ENCODE measurements around the gene ECM1. TPM values are rescaled to one million over a fixed set of nuclear protein-coding genes. Genes with fewer than 3 reads are reported as not detected.

Gene ECM1
- total and polyA plus RNA-seq, 2 donors (not counting 1 experiment from before 2014, with no cell fraction given) = 1.9 to 2.3 TPM

- Histone ChIP-seq H3K4me2 (replicated peaks; ENCODE audit: low read depth, low read length, poor library complexity, severe bottlenecking) (no peak overlapping the region), H2AFZ (ENCODE audit: insufficient read depth, low read depth, low read length, poor library complexity, severe bottlenecking) (no peak overlapping the region), H4K20me1 (ENCODE audit: control insufficient read depth, insufficient read depth, low read length, poor library complexity, severe bottlenecking) (no peaks in the 10 kb centered on the region), H3K4me1 (ENCODE audit: control insufficient read depth in 2 of 2, insufficient read depth in 2 of 2, low read length in 2 of 2) (peaks cover 10 to 12% of the 10 kb centered on the region in 2 donors), H3K36me3 (replicated peaks in 1 of 2; ENCODE audit: control extremely low read depth in 1 of 2, control insufficient read depth in 1 of 2, extremely low read depth in 1 of 2, insufficient read depth in 2 of 2, low read length in 1 of 2) (no peaks in the 10 kb centered on the region), H3K27me3 (replicated peaks in 1 of 4; ENCODE audit: control extremely low read depth in 1 of 4, control insufficient read depth in 3 of 4, insufficient read depth in 4 of 4, low read length in 3 of 4) (peaks cover 0 to 32% (median 9%) of the 10 kb centered on the region in 4 experiments), H3K27ac (ENCODE audit: low read length in 2 of 2) (no peak overlapping the region), H3K4me3 (ENCODE audit: control extremely low read depth in 1 of 5, extremely low read depth in 1 of 5, insufficient read depth in 1 of 5, low read depth in 2 of 5, low read length in 4 of 5) (no peak overlapping the region), H3K9me3 (ENCODE audit: control extremely low read depth in 1 of 3, control insufficient read depth in 2 of 3, insufficient read depth in 1 of 3, low read length in 2 of 3) (no peaks in the 10 kb centered on the region), H3K79me2 (ENCODE audit: control insufficient read depth, insufficient read depth, low read length) (no peaks in the 10 kb centered on the region), H3K9ac (ENCODE audit: low read length) (no peak overlapping the region)
- H3K27me3 Mint-ChIP-seq = peaks cover 12% of the 10 kb centered on the region
- ChIA-PET POLR2A (interaction anchor here (0.7 kb wide), 1 partner anchor 98 kb away, joined by 3 read pairs; no protein-coding TSS in a partner anchor), CTCF (interaction anchor here (1.3 kb wide), 1 partner anchor 14 kb away, joined by 3 read pairs; no protein-coding TSS in a partner anchor)
- ATAC-seq (ENCODE audit: low read depth) (no peak), DNase-seq (no peak)
- 98% methylated on average over 12 of the region's 16 CpGs for WGBS (ENCODE audit: insufficient coverage)
- intact Hi-C loops (cut with micrococcal nuclease) = no loop called here
- no peak overlapping the region for H3K27ac Mint-ChIP-seq
- TF ChIP-seq CTCF (IDR thresholded peaks at IDR 0.05) = no peak
- no peak for TF ChIP-seq EZH2 (IDR thresholded peaks at IDR 0.05; ENCODE audit: borderline replicate concordance, insufficient read depth, low read depth, low read length, poor library complexity, severe bottlenecking)
- no peak overlapping the region for H3K4me3 Mint-ChIP-seq
- no peaks in the 10 kb centered on the region for H3K9me3 Mint-ChIP-seq (ENCODE audit: insufficient read depth)
- peaks cover 13% of the 10 kb centered on the region for H3K4me1 Mint-ChIP-seq
Measured at GRCh38 chr1:150546294-150546937, 38.5 kb downstream of the ECM1 start.

GRCh38 chr1:150548324-150548631 lies 40.4 kb downstream of the ECM1 start:
- peak overlapping the region; percentile 32 to 66 (median 60) for H3K4me3 ChIP-seq (ENCODE audit: control extremely low read depth in 1 of 5, extremely low read depth in 1 of 5, insufficient read depth in 1 of 5, low read depth in 2 of 5, low read length in 4 of 5)
- Mint-ChIP-seq H3K27ac (no peak overlapping the region), H3K9me3 (ENCODE audit: insufficient read depth) (no peaks in the 10 kb centered on the region), H3K27me3 (peaks cover 12% of the 10 kb centered on the region), H3K4me1 (peaks cover 26% of the 10 kb centered on the region), H3K4me3 (peak overlapping the region; percentile 85)
- H4K20me1 ChIP-seq (ENCODE audit: control insufficient read depth, insufficient read depth, low read length, poor library complexity, severe bottlenecking) = no peaks in the 10 kb centered on the region
- peaks cover 0 to 38% (median 9%) of the 10 kb centered on the region in 4 experiments for H3K27me3 ChIP-seq (replicated peaks in 1 of 4; ENCODE audit: control extremely low read depth in 1 of 4, control insufficient read depth in 3 of 4, insufficient read depth in 4 of 4, low read length in 3 of 4)
- H3K9ac ChIP-seq (ENCODE audit: low read length) = peak overlapping the region; percentile 67
- H3K9me3 ChIP-seq (ENCODE audit: control extremely low read depth in 1 of 3, control insufficient read depth in 2 of 3, insufficient read depth in 1 of 3, low read length in 2 of 3) = no peaks in the 10 kb centered on the region
- peak overlapping the region; percentile 97 for H3K4me2 ChIP-seq (replicated peaks; ENCODE audit: low read depth, low read length, poor library complexity, severe bottlenecking)
- TF ChIP-seq EZH2 (IDR thresholded peaks at IDR 0.05; ENCODE audit: borderline replicate concordance, insufficient read depth, low read depth, low read length, poor library complexity, severe bottlenecking) = no peak
- TF ChIP-seq CTCF (IDR thresholded peaks at IDR 0.05) = no peak
- WGBS (ENCODE audit: insufficient coverage) = no CpG with 5 or more reads among the region's 4 CpGs
- H3K27ac ChIP-seq (ENCODE audit: low read length in 2 of 2) = no peak overlapping the region
- DNase-seq (no peak), ATAC-seq (ENCODE audit: low read depth) (no peak)
- no peaks in the 10 kb centered on the region for H3K79me2 ChIP-seq (ENCODE audit: control insufficient read depth, insufficient read depth, low read length)
- peaks cover 18 to 28% of the 10 kb centered on the region in 2 donors for H3K4me1 ChIP-seq (ENCODE audit: control insufficient read depth in 2 of 2, insufficient read depth in 2 of 2, low read length in 2 of 2)
- POLR2A ChIA-PET = interaction anchor here (0.6 kb wide), 1 partner anchor 706 kb away, joined by 3 read pairs; the partner anchor contains the start of gene PSMD4
- H3K36me3 ChIP-seq (replicated peaks in 1 of 2; ENCODE audit: control extremely low read depth in 1 of 2, control insufficient read depth in 1 of 2, extremely low read depth in 1 of 2, insufficient read depth in 2 of 2, low read length in 1 of 2) = no peaks in the 10 kb centered on the region
- intact Hi-C loops (cut with micrococcal nuclease) = no loop called here
- CTCF ChIA-PET = interaction anchor here (0.7 to 1.5 kb wide), 3 partner anchors 12 to 81 kb away, joined by 3 to 11 read pairs (median 3); partner anchors contain the start of gene ENSA
- peak overlapping the region; percentile 82 for H2AFZ ChIP-seq (ENCODE audit: insufficient read depth, low read depth, low read length, poor library complexity, severe bottlenecking)
